GM12801 (cell line): ENCODE results near the gene SPEG.

Experiments used
- CTCF ChIP-seq: IDR thresholded peaks from one replicate; pipeline ENCODE4 v1.5.1; 2011; ENCODE audit warnings: control low read depth; ENCODE audit not compliant: insufficient read length; ENCODE audit errors: extremely low read depth

Gene SPEG

DNA sequence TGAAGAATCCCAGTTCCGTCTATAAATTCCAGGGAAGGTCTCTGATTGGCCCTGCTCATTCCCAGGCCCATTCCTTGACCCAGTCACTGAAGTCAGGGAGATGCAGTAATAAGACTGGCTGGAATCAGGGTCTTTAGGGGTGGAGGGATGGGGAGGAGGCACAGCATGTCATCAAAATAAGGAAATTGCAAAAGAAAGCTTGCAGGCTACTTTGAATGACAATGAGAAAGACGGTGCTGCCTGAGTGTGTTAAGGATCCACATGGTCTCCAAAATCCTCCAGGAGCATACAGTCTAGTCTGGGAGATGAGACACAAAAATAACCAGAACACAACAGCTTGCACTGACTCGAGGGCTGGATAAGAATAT, 18.4 kb upstream of the SPEG start:
- TF ChIP-seq CTCF = no peak

DNA sequence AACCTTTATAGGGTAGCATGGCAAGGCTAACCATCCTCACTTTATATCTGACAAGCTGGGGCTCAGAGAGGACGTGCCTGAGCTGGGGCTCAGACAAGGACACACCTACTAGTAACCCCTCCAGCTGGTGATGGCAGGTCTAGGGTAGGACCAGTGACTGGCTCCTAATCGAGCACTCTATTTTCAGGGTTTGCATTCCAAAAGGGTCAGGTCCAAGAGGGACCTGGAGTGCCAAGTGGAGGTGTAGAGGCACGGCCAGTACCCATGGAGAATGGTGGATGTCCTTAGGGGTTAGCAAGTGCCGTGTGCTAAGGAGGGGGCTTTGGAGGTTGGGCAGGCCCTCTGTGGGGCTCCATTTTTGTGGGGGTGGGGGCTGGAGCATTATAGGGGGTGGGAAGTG, 17.7 kb upstream of the SPEG start:
- TF ChIP-seq CTCF = no peak

DNA sequence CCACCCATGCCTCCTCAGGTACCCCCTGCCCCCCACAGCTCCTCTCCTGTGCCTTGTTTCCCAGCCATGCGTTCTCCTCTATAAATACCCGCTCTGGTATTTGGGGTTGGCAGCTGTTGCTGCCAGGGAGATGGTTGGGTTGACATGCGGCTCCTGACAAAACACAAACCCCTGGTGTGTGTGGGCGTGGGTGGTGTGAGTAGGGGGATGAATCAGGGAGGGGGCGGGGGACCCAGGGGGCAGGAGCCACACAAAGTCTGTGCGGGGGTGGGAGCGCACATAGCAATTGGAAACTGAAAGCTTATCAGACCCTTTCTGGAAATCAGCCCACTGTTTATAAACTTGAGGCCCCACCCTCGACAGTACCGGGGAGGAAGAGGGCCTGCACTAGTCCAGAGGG, 17.3 kb upstream of the SPEG start:
- no peak for TF ChIP-seq CTCF

GRCh38 chr2:219418155-219419011, 16.3 kb upstream of the SPEG start, which contains the start of gene DES:
TSS of gene DES (plus strand) at chr2:219418377. CDS start at chr2:219418463, 86 bp downstream.
- TF ChIP-seq CTCF = no peak

DNA sequence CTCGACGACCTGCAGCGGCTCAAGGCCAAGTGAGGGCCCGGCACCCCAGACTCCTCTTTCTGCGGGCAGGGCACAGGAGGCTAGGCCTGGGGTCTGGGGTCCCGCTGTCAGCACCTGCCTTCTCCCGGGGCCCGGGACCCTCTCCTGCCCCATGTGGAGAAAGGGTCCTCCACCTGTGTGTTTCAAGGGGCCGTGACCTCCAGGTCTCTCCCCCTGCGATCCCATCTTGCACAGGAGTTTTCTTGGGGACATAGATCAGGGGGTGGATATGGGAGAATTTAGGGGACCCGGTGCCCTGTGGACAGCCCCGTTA, 15.7 kb upstream of the SPEG start:
- TF ChIP-seq CTCF = no peak

GRCh38 chr2:219419331-219420197, 15.1 kb upstream of the SPEG start:
- TF ChIP-seq CTCF = no peak

- no peak for TF ChIP-seq CTCF
Measured at GRCh38 chr2:219420687-219421086, 14.0 kb upstream of the SPEG start.
